Mesothelial cell of epicardium (in vitro differentiated cells): ENCODE results near the gene RUNX1. TPM values are rescaled to one million over a fixed set of nuclear protein-coding genes. Genes with fewer than 3 reads are reported as not detected.

Source experiments
- DNase-seq, 2 experiments: peaks; one replicate each; pipeline ENCODE4 v3.0.0; 2021; ENCODE audit warnings: low spot score in 2 of 2; ENCODE audit not compliant: unreplicated experiment in 2 of 2
- H3K27ac Mint-ChIP-seq: 2 replicates; pipeline ENCODE4 v1.8.0; 2021; ENCODE audit warnings: mixed read lengths
- H3K27me3 Mint-ChIP-seq: 2 replicates; pipeline ENCODE4 v1.8.0; 2021; ENCODE audit warnings: low read depth, mixed read lengths
- H3K36me3 Mint-ChIP-seq: 2 replicates; pipeline ENCODE4 v1.8.0; 2021; ENCODE audit warnings: mixed read lengths
- H3K4me1 Mint-ChIP-seq: 2 replicates; pipeline ENCODE4 v1.8.0; 2021; ENCODE audit warnings: mixed read lengths
- H3K4me3 Mint-ChIP-seq: 2 replicates; pipeline ENCODE4 v1.8.0; 2021; ENCODE audit warnings: mild to moderate bottlenecking, moderate library complexity, mixed read lengths
- H3K9me3 Mint-ChIP-seq: 2 replicates; pipeline ENCODE4 v1.8.0; 2021; ENCODE audit warnings: mixed read lengths
- total RNA-seq: library from RNA; stranded (reverse); gene quantifications from 3 replicates; pipeline ENCODE4 v1.2.1, GENCODE V29; 2021
- TF ChIP-seq, protein P1 (sequence below): fragments of 200-600 bp; sonication (generic); IDR thresholded peaks from one replicate; pipeline ENCODE4 v1.5.0; 2021; ENCODE audit warnings: antibody characterized with exemption; ENCODE audit not compliant: unreplicated experiment

RUNX1 gene
- total RNA-seq, 1 donor from 2014 or later: 41.2 TPM

DNA sequence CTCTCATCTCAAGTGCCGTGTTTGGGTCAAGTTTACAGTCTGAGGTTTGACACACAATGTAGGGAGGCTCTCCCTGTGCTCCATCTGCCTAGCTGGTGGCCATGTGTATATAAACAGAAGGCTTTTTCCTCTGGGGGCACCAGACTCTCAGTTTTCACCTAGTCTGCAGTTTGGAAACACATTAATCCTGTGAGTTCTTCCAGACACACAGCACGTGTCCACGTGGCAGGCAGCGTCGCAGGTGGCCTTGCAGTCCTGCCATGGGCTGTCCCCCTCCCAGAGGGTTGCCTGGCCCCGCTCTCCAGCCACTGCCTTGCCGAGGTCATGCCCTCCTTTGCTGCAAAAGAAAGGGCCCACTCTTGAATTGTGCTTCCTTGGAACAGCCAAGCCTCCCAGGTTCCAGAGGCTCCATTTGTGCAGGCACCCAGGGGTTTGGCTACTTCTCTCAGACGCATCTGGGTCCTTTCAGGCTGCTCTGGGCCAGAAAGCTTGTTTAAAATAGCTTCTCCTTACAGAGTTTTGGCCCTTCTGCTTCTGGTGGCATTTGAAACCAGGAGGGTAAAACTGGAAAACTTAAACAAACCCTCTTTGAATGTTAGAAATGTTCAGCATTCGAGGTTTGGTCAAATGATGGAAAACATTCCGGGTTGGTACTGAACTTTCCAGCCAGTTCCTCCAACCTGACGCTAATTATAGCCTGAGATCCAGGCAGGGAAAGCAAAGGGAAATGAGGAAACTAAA lies 4.4 kb upstream of the RUNX1 start:
- peaks cover 5% of the 10 kb centered on the region for H3K27me3 Mint-ChIP-seq
- no peak overlapping the region for H3K27ac Mint-ChIP-seq
- peaks cover 19% of the 10 kb centered on the region for H3K4me1 Mint-ChIP-seq
- no peaks in the 10 kb centered on the region for H3K36me3 Mint-ChIP-seq
- no peak overlapping the region for H3K4me3 Mint-ChIP-seq
- H3K9me3 Mint-ChIP-seq: no peaks in the 10 kb centered on the region
- TF ChIP-seq, protein P1, sequence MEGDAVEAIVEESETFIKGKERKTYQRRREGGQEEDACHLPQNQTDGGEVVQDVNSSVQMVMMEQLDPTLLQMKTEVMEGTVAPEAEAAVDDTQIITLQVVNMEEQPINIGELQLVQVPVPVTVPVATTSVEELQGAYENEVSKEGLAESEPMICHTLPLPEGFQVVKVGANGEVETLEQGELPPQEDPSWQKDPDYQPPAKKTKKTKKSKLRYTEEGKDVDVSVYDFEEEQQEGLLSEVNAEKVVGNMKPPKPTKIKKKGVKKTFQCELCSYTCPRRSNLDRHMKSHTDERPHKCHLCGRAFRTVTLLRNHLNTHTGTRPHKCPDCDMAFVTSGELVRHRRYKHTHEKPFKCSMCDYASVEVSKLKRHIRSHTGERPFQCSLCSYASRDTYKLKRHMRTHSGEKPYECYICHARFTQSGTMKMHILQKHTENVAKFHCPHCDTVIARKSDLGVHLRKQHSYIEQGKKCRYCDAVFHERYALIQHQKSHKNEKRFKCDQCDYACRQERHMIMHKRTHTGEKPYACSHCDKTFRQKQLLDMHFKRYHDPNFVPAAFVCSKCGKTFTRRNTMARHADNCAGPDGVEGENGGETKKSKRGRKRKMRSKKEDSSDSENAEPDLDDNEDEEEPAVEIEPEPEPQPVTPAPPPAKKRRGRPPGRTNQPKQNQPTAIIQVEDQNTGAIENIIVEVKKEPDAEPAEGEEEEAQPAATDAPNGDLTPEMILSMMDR: no peak
- no peak for DNase-seq

DNA sequence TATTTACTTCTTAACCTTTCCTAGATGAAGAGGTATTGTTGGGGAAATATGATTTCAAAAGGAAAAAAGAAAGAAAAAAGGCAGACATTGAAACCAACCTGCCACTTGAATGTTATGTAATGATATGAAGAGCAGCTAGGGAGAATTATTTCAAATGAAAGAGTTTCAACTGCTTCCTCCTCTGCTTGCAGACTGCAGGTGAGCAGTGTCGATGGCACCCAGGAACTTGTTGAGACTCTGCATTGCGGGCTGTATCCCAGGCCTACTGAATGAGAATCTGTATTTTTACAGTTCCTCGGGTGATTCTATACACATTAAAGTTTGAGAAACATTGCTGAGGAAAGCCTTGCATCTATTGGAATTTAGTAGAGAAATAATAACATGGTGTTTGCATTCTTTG lies 3.7 kb upstream of the RUNX1 start:
- no peak overlapping the region for H3K27ac Mint-ChIP-seq
- no peaks in the 10 kb centered on the region for H3K36me3 Mint-ChIP-seq
- H3K4me3 Mint-ChIP-seq: no peak overlapping the region
- H3K9me3 Mint-ChIP-seq: no peaks in the 10 kb centered on the region
- H3K4me1 Mint-ChIP-seq: peaks cover 26% of the 10 kb centered on the region
- TF ChIP-seq, protein P1: no peak
- peaks cover 5% of the 10 kb centered on the region for H3K27me3 Mint-ChIP-seq
- no peak for DNase-seq

DNA sequence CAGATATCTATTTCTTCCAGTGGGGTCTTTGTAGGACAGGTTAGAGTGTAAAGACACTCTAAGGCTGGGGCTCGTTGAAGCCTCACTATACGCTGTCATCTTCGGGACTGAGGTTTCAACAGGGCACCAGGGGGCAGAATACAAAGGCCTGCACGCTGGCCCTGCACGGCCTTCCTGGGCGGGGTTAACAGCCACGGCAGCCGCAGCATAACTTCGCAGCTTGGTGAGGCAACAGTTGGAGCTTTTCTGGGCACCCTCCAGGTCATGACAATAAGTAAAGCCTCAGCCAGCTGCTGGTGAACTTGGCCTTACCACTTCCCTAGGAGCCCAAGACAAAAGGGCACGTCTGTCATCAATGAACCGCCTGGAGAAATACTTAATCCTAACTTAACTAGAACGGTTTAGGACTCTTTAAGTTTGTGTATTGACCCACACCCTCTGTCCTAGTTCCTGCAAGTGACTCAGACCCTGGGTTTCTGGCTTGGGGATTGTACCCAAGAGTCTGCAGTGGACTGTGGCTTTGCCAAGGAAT lies 2.3 kb upstream of the RUNX1 start:
- H3K9me3 Mint-ChIP-seq: no peaks in the 10 kb centered on the region
- H3K27me3 Mint-ChIP-seq: peaks cover 5% of the 10 kb centered on the region
- H3K27ac Mint-ChIP-seq: no peak overlapping the region
- H3K4me3 Mint-ChIP-seq: no peak overlapping the region
- DNase-seq: no peak
- no peaks in the 10 kb centered on the region for H3K36me3 Mint-ChIP-seq
- H3K4me1 Mint-ChIP-seq: peaks cover 38% of the 10 kb centered on the region
- TF ChIP-seq, protein P1: no peak

DNA sequence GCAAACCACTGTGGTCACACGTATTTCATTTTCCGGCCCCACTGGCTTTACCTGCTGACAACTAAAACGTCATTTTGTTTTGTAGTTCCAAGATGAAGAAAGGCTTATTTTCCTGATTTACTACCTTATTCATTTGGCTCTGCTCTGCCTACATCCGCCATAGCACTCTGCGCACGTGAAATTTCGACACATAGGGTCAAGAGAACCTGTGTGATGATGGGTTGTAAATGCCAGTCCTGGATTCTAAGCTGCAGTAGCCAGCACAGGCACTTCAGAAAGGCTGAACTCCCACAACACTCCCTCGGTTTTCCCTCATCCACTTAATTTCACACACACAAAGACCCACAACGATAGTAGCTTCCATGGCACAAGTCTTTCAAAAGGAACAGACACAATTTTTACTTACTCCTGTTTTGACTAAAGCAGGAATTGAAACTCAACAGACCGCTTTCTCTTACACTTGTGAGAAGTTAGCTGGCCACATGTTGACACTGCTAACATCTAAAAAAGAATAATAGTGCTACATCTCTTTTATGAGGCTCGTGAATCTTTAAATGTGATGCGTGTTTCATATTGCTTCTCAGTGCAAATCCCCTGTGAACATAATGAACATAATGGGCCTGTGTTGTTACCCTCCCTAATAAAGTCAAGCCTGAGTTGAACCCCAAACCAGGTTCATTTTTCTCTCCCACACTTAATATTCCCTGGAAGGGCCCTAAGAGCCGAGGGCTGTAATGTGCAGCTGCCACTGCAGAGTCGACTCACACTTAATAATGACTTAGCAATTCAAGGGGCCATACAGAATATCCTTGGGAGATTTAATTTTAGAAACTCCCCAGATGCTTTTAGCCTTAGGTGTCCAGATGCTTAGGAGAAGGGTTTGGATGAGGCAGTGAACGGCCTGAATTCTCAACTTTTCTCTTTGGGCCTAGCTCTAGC lies 1.5 kb upstream of the RUNX1 start:
- TF ChIP-seq, protein P1: no peak
- H3K4me1 Mint-ChIP-seq: peaks cover 38% of the 10 kb centered on the region
- H3K27me3 Mint-ChIP-seq: peaks cover 5% of the 10 kb centered on the region
- no peak overlapping the region for H3K4me3 Mint-ChIP-seq
- no peak for DNase-seq
- no peak overlapping the region for H3K27ac Mint-ChIP-seq
- no peaks in the 10 kb centered on the region for H3K9me3 Mint-ChIP-seq
- no peaks in the 10 kb centered on the region for H3K36me3 Mint-ChIP-seq

DNA sequence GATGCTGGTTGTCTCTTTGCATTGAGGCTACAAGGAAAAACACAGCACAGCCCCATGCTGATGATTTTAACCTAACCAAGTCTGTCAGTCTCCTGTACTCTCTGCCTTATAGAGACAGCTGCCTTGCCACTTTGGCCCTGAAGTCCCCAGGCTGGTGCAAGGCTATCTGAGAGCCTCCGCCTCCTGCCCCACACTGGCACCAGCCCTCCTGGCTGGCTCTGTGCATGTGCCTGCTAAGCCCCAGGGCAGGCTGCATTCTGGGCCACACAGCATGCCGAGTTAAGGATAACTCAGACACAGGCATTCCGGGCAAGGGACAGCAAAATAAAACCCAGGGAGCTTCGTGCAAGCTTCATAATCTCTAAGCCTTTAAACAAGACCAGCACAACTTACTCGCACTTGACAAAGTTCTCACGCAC lies 910 bp downstream of the RUNX1 start:
- Mint-ChIP-seq H3K9me3 (no peaks in the 10 kb centered on the region), H3K36me3 (no peaks in the 10 kb centered on the region), H3K27ac (no peak overlapping the region), H3K27me3 (no peaks in the 10 kb centered on the region), H3K4me3 (no peak overlapping the region), H3K4me1 (peaks cover 38% of the 10 kb centered on the region)
- DNase-seq: no peak
- TF ChIP-seq, protein P1: no peak
